Measurements from ENCODE around the gene PTGFRN.
A peak's percentile ranks its signal among the peaks of the same experiment; 100 is the strongest.
"Not testable (repeated sequence)": the region's sequence is repeated elsewhere in the genome, so short reads cannot be mapped to it uniquely, and the experiment has no call there.

PTGFRN gene

GRCh38 chr1:116909512-116910378, at the start of gene PTGFRN:
Gene PTGFRN, plus strand, starts transcription at chr1:116909916. Its CDS starts 288 bp downstream, at chr1:116910204.
- peak; percentile 64 for DNase-seq

- not testable (repeated sequence) for DNase-seq
Measured at GRCh38 chr1:116860167-116860566, 49.5 kb upstream of the PTGFRN start.

GRCh38 chr1:116861137-116861536, 48.6 kb upstream of the PTGFRN start:
- no peak for DNase-seq

GRCh38 chr1:116863031-116863430, 46.7 kb upstream of the PTGFRN start:
- not testable (repeated sequence) for DNase-seq

- DNase-seq = not testable (repeated sequence)
Measured at GRCh38 chr1:116866478-116866877, 43.2 kb upstream of the PTGFRN start.

GRCh38 chr1:116868385-116868784, 41.3 kb upstream of the PTGFRN start:
- DNase-seq = peak; percentile 73

GRCh38 chr1:116869611-116870010, 40.1 kb upstream of the PTGFRN start:
- DNase-seq = no peak

GRCh38 chr1:116870300-116870699, 39.4 kb upstream of the PTGFRN start:
- DNase-seq = no peak

GRCh38 chr1:116871779-116872146, 38.0 kb upstream of the PTGFRN start:
- DNase-seq = no peak

GRCh38 chr1:116873680-116874271, 35.9 kb upstream of the PTGFRN start:
- DNase-seq = no peak

GRCh38 chr1:116874733-116875249, 34.9 kb upstream of the PTGFRN start:
- no peak for DNase-seq

- no peak for DNase-seq
Measured at GRCh38 chr1:116875391-116875790, 34.3 kb upstream of the PTGFRN start.

GRCh38 chr1:116875946-116876345, 33.8 kb upstream of the PTGFRN start:
- DNase-seq = not testable (repeated sequence)

GRCh38 chr1:116877141-116877818, 32.4 kb upstream of the PTGFRN start:
- no peak for DNase-seq

GRCh38 chr1:116878804-116879477, 30.8 kb upstream of the PTGFRN start:
- DNase-seq = peak; percentile 76

- no peak for DNase-seq
Measured at GRCh38 chr1:116879478-116880133, 30.1 kb upstream of the PTGFRN start.

- no peak for DNase-seq
Measured at GRCh38 chr1:116880917-116881316, 28.8 kb upstream of the PTGFRN start.

- peak; percentile 87 for DNase-seq
Measured at GRCh38 chr1:116881879-116882520, 27.7 kb upstream of the PTGFRN start.

GRCh38 chr1:116882866-116883265, 26.9 kb upstream of the PTGFRN start:
- no peak for DNase-seq

GRCh38 chr1:116886291-116886878, 23.3 kb upstream of the PTGFRN start:
- DNase-seq = peak; percentile 69

- no peak for DNase-seq
Measured at GRCh38 chr1:116887212-116887611, 22.5 kb upstream of the PTGFRN start.

All from fibroblast of upper back skin (primary cell).